8988T (cell line): ENCODE data around the gene ABHD17B.
A peak's percentile ranks its signal among the peaks of the same experiment; 100 is the strongest.

ENCODE experiments used
- DNase-seq: peaks from one replicate; pipeline ENCODE4 v3.0.0; 2011

Gene ABHD17B

DNA sequence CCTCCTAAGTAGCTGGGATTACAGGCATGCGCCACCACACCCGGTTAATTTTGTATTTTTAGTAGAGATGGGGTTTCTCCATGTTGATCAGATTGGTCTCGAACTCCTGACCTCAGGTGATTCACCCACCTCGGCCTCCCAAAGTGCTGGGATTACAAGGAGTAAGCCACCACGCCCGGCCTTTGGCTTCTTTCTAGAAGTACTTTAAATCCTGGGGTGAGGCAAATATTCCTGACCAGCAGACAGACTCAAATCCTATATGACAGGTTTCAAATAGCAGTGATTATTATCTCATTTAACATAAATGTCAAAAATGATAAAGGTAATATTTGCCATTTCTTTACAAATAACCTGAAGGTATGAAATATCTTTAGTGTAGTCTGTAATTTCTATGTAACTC lies 35.6 kb downstream of the ABHD17B start:
- DNase-seq: no peak

DNA sequence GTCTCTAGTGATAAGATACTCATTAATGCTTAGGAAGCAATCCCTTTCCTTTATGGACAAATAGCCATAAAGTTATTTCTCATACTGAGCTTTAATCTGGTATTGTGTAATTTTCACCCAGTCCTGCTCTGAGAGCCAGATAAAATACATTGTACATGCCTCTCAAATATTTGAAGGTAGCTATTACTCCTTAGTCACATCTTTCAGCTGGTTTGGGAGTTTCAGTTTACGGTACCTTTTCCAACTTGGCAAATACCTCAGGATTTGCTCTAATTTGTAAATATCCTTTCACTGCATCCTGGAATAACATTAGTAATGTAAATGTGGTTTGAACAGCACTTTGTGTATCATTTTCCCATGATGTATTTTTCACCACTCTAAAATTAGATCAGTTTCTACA lies 47.4 kb downstream of the ABHD17B start:
- DNase-seq: no peak

DNA sequence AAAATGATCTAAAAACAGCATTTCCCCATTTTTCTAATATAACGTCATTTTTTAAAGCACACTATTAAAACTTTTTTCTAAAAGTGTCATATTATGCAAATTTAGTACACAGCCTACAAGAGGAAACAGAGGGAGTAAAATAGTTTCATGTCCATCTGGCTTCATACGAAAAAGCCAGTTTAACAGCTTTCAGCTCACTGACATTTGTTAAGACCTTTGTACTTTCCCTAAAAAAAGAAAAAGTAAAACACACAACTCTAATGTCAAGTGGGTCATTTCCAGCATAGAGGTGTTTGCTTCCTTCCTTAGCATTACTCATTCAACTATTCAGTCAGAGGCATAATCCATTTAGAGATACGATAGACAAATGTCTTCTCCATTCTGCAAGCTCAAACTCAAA lies 49.4 kb downstream of the ABHD17B start:
- DNase-seq: no peak

DNA sequence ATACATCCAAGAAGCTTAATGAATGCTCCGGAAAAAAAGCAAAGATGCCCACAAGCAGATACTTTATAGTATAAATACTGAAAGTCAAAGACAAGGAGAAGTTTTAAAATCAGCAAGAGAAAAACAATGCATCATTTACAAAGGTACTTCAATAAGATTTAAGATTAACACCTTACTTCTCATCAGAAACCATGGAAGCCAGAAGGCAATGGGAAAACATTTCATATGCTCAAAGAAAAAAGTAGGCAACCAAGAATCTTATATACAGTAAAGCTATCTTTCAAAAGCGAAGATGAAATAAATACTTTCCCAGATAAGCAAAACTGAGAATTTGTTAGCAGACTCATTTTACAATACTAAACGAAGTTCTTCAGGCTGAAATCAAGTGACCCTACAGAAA lies 51.1 kb downstream of the ABHD17B start:
- DNase-seq: no peak

DNA sequence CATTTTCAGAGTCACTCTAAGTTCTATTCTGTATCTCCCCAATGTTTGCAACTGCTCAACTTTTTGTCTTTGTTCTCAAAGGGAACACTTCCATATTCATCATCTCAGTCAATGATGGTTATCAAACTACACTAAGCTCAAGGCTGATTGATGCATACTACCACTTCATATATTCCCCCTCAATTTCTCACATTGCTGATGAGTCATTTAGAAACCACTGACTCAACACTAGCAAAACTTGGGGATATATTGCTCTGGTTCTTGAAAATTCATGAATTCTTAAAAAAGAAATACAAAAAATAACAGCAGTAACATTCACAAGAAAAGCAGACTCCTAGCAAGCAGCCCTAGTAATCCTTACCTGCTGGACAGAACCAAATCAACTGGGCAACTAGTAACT lies 52.2 kb downstream of the ABHD17B start:
- DNase-seq: no peak

DNA sequence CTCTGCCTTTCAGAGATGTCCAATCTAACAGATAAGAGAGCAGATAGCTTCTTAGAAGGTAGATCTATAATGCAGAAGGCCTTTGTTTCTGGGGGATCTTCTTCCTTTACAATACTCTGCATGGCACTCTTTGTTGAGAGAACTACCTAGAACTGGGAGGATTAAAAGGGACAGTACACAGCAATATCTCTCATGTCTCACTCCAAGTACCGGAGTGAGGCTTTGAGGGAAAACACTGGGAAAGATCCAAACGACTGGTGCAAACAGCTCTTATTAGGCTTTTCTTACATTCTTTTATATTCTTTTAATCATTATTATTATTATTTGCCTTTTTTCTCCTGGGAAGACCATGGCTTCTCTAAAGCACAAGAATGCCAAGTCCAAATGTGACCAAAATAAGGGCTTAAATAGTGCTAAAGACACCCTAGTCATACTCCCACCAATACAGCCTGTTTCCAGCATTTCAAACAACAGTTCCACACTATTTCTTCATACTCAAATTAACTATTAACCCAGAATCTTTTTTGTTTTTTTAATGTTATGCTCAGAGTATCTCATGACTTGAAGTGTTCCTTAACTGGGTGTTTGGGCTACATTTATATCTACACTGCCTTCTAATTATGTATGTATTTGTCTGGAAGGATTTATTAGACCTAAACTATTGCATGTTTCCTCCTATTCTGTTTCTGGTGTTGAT lies 52.7 kb downstream of the ABHD17B start:
- DNase-seq: no peak

DNA sequence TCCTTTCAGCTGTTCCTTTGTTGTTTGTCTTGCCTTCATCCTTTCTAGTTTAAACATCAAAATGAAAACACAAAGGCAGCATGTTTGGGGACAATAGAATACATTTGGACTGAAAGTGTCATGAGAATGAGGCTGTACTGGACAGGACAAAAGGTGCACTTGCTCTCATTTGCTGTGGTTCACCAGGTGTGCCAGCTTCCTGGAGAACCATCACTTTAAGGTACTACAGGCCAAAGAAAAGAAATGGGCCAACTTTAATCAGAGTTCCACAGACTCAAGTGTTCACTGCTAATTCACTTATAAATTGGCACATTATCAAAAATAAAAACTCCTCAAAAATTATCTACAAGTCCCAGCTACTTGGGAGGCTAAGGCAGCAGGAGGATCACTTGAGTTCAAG lies 53.8 kb downstream of the ABHD17B start:
- DNase-seq: no peak

DNA sequence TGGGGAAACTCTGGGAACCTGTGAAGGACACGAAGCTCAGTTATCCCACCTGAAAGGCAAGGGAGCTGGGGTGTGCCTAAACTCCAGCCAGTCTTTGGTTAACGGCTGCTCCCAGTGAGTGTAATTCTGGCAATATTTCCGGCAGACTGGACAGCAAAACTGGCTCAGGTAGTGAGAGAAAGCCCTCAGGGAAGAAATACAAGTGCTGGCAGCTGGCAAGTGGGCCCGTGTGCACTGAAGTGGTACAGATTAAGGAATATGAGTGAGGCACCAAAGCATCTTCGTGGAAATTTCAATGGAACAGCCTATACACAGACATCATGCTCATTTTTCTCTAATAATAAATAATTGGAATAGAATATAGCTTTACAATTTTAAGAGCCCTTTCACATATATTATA lies 56.2 kb downstream of the ABHD17B start:
- DNase-seq: no peak

DNA sequence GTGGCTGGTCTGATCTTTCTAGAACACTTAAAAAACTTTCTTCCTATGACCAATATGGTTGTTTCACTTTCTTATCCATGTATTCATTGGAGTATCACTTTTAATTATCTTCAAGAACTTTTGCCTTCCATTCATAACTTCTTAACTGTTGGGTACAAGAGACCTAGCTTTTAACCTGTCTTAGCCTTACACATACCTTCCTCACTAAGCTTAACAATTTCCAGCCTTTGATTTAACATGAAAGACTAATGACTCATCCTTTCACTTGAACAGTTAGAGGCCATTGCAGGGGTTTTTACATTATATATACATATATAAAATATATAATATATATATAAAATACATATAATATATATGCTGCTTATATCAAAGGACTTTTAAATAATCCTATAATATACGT lies 57.9 kb downstream of the ABHD17B start:
- DNase-seq: no peak

DNA sequence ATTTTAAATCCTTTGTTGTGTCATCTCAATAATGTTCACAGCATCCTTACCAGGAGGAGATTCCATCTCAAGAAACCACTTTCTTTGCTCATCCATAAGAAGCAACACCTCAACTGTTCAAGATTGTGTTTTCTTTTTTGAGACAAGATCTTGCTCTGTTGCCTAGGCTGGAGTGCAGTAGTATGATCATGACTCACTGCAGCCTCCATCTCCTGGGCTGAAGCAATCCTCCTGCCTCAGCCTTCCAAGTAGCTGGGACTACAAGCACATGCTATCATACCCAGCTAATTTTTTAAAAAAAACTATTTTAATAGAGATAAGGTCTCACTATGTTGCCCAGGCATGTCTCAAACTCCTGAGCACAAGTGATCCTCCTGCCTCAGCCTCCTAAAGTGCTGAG lies 60.0 kb downstream of the ABHD17B start:
- DNase-seq: no peak

DNA sequence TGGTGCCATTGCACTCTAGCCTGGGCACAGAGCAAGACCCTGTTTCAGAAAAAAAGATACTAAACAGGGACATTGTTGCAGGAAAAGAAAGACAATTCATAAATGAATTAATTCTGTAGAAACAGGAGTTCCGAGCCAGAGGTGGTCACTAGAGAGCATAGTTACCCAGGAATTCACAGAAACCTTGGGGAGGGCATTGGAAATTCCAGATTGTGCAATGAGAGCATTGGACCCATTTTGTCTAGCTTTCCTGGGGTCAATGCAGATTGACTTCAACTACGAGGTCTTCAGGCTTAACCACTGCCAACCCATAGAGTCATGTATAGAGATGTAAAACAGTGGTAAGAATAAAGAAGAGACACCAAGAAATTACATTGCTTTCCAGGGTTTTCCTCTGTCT lies 63.1 kb downstream of the ABHD17B start:
- no peak for DNase-seq

DNA sequence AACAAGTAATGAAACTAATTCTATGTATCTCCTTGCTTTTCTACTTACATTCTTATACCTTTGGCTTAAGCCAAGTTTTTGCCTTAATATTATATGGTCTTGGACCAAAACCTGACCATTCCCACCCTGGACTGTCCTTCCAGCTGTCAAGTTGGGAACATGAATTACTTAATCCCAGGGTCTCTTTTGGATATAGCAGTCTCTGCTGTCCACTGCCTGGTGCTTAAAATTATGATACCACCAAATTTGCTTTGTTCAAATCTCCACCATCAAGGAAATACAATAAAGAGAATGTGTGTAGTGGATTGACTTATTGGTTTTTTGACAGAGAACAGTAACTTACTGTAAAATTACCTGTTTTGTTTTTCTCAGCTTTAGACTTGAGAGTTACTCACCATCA lies 66.2 kb downstream of the ABHD17B start:
- DNase-seq: no peak

DNA sequence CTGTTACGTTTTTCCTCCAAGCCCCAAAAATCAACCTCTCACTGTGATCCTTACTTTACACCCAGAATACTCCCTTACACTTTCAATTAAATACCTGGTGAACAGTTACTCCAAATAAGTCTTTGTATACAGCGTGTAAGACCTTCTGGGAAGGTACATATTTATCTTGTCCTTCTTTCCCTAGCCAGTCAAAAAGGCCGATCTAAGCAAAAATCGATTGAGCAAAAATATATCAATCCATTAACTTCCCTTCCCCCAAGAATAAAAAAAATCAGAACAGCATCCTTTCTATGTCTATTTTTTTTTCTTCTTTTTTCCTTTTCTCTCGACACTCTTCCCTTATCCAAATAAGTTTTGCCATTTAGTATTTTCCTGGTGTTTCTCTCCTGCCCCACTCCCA lies 71.3 kb downstream of the ABHD17B start:
- no peak for DNase-seq

DNA sequence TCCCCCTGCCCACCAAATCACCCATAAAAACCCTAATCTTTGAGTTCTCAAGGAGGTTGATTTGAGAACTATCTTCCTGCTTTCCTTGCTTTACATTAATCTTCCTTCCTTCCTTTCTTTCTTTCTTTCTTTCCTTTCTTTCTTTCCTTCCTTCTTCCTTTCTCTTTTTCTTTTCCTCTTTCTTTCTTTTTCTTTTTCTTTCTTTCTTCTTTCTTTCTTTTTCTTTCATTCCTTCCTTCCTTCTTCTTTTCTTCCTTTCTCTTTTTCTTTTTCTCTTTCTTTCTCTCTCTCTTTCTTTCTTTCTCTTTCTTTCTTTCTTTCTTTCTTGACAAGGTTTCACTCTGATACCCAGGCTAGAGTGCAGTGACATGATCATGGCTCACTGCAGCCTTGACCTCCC lies 75.4 kb downstream of the ABHD17B start:
- no peak for DNase-seq

DNA sequence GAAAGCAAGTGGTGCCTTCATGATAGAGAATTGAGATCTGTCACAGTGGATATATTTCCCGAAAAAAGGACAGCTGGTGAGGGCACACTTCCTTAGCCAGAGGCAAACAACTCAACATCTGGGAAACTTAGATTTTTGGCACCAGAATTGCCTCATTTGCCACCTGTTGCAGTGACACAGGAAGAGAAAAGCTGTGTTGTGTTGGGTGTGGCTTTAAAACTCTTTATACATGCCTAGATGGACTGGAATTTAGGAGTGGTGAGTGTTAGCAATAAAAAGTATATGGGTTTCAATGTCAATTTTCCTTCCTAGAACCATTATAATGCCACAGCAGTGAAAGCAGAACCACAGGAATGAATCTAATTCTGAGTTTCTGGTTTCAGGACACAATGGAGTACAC lies 80.1 kb downstream of the ABHD17B start:
- DNase-seq: no peak

DNA sequence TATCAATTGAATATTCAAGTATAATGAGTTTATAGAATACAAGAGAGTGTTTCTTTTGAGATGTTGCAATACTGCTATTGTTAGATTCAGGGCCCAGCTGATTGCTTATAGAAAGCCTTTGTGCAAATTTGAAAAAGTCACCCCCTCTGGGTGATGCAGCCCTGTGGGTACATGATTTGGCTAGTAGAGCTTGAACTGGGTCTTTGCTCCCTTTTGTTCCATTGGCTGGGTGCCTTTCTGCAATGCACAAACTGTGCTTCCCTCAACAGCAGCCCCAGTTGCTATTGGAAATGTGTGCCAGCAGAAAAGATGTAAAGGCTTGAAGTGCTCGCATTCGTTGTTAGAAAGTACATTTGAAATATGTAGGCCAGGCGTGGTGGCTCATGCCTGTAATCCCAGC lies 80.8 kb downstream of the ABHD17B start:
- DNase-seq: no peak

DNA sequence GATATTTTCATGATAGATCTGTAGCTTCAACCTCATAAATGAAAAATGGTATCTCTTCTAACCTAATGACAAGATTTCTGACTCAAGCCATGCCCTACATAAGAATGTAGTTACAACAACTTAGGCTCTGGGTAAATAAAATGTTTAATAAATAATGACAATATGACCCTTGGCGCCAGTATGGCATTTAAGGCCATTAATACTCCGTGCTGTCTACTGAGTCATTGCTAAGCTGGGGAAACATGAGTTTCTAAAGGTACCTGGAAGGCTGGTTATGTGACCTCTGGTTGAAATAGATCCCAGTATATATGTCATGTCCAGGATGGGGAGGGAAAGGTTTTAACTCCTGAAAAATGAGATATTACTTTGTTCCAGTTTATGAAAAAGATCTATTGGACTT lies 84.7 kb downstream of the ABHD17B start:
- no peak for DNase-seq

DNA sequence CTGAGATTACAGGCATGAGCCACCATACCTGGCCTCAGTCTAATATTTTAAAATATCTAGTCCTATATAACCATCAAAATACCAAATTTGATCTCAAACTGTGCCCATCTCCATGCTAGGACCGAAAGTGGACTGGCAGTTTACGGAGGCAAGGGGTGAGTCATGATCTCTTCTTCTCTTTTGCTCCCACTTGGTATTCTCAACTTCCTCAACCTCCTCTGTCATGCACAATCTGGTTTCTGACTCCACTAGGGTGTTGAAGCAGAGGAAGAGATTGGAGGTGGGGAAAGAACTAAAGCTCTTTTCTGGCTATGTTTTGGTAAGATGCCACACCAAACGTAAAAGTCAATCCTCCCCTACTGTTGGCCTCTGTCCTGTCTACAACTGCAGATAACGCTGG lies 86.7 kb downstream of the ABHD17B start:
- no peak for DNase-seq

DNA sequence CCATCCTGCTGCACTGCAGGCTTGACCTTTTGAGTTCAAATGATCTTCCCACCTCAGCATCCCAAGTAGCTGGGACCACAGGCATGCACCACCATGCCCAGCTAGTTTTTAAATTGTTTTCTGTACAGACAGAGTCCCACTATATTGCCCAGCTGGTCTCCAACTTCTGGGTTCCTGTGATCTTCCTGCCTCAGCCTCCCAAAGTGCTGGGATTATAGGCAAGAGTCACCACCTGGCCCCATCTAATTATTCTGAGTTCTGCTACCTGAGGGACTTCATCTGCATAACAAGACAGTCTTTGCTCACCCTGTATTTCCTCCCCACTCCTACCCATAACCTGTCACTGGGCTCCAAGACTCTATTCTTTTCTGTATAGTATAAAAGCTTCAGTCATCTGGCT lies 88.1 kb downstream of the ABHD17B start:
- DNase-seq: no peak

DNA sequence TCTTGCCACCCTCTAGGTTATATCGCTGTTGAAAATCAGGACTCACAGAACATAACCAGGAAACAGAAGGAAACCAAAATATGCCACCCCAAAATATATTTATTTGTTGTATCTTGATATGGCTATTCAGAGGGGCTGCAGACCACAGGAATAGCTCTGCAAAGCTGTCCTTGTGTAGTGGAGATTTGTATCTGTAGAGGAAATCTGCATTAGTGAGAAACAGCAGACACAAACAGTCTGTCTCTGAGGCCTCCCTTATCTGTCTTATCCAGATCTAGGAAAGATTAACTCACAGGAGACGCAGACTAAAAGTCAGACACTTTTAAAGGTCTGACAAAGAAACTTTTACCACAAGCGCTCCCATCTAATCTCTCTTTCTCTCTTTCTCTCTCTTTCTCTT lies 88.5 kb downstream of the ABHD17B start:
- DNase-seq: no peak

DNA sequence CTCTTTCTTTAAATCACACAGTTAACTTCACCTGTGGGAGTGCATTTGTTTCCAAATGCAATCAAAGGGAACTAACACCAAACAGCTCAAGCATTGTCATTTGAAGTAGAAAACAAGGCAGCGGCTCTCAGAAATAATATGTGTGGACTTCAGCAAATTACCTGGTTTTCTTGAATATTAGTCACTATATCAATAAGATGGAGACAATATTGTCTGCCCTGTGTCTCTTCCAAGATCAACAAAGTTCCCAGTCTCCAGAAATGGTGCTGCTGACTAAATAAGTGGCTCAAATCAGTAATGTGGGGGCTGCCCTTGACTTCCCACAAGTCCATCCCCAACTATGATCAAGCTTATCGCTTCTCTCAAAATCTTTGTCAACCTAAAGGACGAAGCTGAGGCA lies 89.6 kb downstream of the ABHD17B start:
- DNase-seq: no peak

DNA sequence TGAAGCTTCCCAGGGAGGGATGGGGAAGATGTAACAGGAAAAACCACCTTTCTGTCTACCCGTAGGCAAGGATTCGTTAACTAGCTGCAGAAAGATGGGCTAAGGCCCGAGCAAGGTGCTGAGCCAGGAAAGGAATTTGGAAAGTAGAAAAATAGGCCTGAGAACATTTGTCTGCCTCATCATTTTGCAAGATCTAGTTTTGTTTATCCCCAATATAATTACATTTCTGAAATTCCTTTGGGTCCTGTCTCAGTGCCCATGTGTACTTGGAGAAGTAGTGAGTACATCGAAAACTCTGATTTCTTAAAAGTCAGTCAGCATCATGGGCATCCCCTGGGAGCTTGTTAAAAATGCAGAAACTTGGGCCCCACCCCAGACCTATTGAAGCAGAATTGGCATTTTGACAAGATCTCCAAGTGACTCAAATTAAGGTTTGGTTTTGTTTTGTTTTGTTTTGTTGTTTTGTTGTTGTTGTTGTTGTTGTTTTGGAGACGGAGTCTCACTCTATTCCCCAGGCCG lies 90.5 kb downstream of the ABHD17B start:
- no peak for DNase-seq

DNA sequence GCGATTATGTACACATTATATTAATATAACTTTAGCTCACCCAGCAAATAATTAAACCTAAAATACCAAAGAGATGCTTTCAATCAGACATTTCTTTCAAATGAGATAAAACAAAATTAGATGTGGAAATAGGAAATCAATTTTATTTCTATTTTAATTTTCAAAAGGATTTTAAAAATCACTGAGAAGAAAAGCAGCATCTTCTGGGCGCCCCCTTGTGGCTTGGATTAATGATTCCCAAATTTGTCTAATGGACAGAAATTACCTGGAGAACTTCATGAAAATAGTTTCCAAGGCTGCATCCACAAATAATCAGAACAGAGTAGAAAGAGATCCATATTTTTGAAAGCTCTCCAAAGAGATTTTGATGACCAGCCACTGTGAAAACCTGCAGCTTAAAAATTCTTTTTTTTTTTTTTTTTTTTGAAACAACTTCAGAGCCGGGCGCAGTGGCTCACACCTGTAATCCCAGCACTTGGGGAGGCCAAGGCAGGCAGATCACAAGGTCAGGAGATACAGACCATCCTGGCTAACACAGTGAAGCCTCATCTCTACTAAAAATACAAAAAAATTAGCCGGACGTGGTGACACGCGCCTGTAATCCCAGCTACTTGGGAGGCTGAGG lies 91.8 kb downstream of the ABHD17B start:
- peak; percentile 15 for DNase-seq

DNA sequence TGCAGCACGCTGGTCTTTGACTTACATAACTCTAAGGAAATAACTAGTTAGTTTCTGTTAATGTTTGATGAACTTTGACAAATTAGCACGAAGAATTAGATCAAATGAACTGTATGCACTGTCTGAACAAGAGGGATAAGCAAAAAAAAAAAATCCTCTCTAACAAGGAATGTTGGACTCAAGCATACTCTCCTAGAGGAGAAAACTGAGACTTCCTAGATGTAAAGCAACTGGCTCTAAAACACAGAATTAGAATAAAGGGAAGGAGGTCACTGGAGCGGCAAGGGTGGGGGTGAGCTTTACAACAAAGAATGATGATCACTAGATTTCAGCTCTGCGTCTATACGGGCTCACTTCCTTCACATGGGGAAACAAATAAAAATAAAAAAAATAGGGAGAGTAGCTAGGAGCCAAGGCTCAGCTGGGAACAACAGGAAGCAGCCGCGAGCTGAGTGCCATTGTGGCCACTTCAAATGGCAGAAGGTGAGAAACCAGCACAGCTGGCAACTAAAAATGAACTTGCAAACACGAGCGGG lies 94.0 kb downstream of the ABHD17B start:
- no peak for DNase-seq
